ENCODE measurements around the gene ZNF674. TPM values are rescaled to one million over a fixed set of nuclear protein-coding genes. Genes with fewer than 3 reads are reported as not detected.

ZNF674 gene
- total and polyA plus RNA-seq, 2 donors from 2014 or later: 1.4 to 6.3 TPM

GRCh38 chrX:46575586-46575985, 30.4 kb upstream of the ZNF674 start:
- Histone ChIP-seq H3K4me1 (ENCODE audit: control insufficient read depth in 2 of 3, insufficient read depth in 2 of 3, low read depth in 1 of 3, low read length in 3 of 3) (no peaks in the 10 kb centered on the region), H3K9ac (ENCODE audit: low read length in 3 of 3) (no peak overlapping the region), H3K36me3 (ENCODE audit: control insufficient read depth in 2 of 3, insufficient read depth in 3 of 3, low read length in 3 of 3) (no peaks in the 10 kb centered on the region), H3K27me3 (ENCODE audit: control insufficient read depth, insufficient read depth, low read length) (peaks cover 2% of the 10 kb centered on the region), H3K9me3 (ENCODE audit: control insufficient read depth in 2 of 3, insufficient read depth in 1 of 3, low read length in 3 of 3) (no peaks in the 10 kb centered on the region), H3K27ac (ENCODE audit: low read depth in 2 of 2, low read length in 2 of 2) (no peak overlapping the region), H3K4me3 (ENCODE audit: low read length in 3 of 3) (peak overlapping the region; percentile 1 to 59 (median 51))
- FAIRE-seq (no peak), DNase-seq (peak in 1 of 5 donors; percentile 3)
- TF ChIP-seq, protein P1, sequence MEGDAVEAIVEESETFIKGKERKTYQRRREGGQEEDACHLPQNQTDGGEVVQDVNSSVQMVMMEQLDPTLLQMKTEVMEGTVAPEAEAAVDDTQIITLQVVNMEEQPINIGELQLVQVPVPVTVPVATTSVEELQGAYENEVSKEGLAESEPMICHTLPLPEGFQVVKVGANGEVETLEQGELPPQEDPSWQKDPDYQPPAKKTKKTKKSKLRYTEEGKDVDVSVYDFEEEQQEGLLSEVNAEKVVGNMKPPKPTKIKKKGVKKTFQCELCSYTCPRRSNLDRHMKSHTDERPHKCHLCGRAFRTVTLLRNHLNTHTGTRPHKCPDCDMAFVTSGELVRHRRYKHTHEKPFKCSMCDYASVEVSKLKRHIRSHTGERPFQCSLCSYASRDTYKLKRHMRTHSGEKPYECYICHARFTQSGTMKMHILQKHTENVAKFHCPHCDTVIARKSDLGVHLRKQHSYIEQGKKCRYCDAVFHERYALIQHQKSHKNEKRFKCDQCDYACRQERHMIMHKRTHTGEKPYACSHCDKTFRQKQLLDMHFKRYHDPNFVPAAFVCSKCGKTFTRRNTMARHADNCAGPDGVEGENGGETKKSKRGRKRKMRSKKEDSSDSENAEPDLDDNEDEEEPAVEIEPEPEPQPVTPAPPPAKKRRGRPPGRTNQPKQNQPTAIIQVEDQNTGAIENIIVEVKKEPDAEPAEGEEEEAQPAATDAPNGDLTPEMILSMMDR (IDR thresholded peaks at IDR 0.05; ENCODE audit: borderline replicate concordance, extremely low read depth, insufficient read depth): no peak
- intact Hi-C loops (cut with DNase I): no loop called here

DNA sequence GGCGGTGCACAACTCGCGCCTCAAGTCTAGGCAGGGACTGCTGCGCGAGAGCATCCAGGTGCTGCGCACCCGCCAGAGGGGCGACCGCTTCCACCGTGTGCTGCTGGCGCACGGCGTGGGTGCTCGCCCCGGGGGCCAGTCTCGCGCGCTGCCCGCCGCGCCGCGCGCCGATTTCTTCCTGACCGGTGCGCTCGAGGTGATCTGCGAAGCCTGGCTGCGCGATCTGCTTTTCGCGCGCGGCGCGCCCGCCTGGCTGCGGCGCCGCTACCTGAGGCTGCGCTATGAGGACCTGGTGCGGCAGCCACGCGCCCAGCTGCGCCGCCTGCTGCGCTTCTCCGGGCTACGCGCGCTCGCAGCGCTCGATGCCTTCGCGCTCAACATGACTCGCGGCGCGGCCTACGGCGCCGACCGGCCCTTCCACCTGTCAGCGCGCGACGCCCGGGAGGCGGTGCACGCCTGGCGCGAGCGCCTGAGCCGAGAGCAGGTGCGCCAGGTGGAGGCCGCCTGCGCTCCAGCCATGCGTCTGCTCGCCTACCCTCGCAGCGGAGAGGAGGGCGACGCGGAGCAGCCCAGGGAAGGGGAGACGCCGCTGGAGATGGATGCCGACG, 29.7 kb upstream of the ZNF674 start:
- Histone ChIP-seq H3K9me3 (ENCODE audit: control insufficient read depth in 2 of 3, insufficient read depth in 1 of 3, low read length in 3 of 3) (no peaks in the 10 kb centered on the region), H3K27ac (ENCODE audit: low read depth in 2 of 2, low read length in 2 of 2) (no peak overlapping the region), H3K4me1 (ENCODE audit: control insufficient read depth in 2 of 3, insufficient read depth in 2 of 3, low read depth in 1 of 3, low read length in 3 of 3) (no peaks in the 10 kb centered on the region), H3K9ac (ENCODE audit: low read length in 3 of 3) (no peak overlapping the region), H3K4me3 (ENCODE audit: low read length in 3 of 3) (peak overlapping the region in 2 of 3 donors; percentile 51 to 59), H3K36me3 (ENCODE audit: control insufficient read depth in 2 of 3, insufficient read depth in 3 of 3, low read length in 3 of 3) (no peaks in the 10 kb centered on the region), H3K27me3 (ENCODE audit: control insufficient read depth, insufficient read depth, low read length) (peaks cover 2% of the 10 kb centered on the region)
- intact Hi-C loops (cut with DNase I): no loop called here
- FAIRE-seq (no peak), DNase-seq (peak in 4 of 5 donors; percentile 28 to 46 (median 30))
- TF ChIP-seq, protein P1 (IDR thresholded peaks at IDR 0.05; ENCODE audit: borderline replicate concordance, extremely low read depth, insufficient read depth): no peak

DNA sequence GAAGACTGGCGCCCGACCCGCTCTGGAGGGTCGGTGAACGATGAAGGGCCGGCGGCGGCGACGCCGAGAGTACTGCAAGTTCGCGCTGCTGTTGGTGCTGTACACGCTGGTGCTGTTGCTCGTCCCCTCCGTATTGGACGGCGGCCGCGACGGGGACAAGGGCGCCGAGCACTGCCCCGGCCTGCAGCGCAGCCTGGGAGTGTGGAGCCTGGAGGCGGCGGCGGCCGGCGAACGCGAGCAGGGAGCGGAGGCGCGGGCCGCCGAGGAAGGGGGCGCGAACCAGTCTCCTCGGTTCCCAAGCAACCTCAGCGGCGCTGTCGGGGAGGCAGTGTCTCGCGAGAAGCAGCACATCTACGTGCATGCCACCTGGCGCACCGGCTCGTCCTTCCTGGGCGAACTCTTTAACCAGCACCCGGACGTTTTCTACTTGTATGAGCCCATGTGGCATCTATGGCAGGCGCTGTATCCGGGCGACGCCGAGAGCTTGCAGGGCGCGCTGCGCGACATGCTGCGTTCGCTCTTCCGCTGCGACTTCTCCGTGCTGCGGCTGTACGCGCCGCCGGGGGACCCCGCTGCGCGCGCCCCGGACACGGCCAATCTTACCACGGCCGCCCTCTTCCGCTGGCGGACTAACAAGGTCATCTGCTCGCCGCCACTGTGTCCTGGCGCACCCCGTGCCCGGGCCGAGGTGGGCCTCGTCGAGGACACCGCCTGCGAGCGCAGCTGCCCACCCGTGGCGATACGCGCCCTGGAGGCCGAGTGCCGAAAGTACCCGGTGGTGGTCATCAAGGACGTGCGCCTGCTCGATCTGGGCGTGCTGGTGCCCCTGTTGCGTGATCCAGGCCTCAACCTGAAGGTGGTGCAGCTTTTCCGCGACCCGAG, 28.9 kb upstream of the ZNF674 start:
- DNase-seq: peak; percentile 46 to 89 (median 52)

More for the DNA sequence above, 28.9 kb upstream of the ZNF674 start:
- peak overlapping the region; percentile 20 to 56 (median 51) for H3K4me3 ChIP-seq (ENCODE audit: low read length in 3 of 3)
- no peaks in the 10 kb centered on the region for H3K36me3 ChIP-seq (ENCODE audit: control insufficient read depth in 2 of 3, insufficient read depth in 3 of 3, low read length in 3 of 3)
- peaks cover 2% of the 10 kb centered on the region for H3K27me3 ChIP-seq (ENCODE audit: control insufficient read depth, insufficient read depth, low read length)
- no peaks in the 10 kb centered on the region for H3K4me1 ChIP-seq (ENCODE audit: control insufficient read depth in 2 of 3, insufficient read depth in 2 of 3, low read depth in 1 of 3, low read length in 3 of 3)
- H3K9me3 ChIP-seq (ENCODE audit: control insufficient read depth in 2 of 3, insufficient read depth in 1 of 3, low read length in 3 of 3): no peaks in the 10 kb centered on the region
- FAIRE-seq: no peak
- intact Hi-C loops (cut with DNase I): no loop called here
- no peak overlapping the region for H3K27ac ChIP-seq (ENCODE audit: low read depth in 2 of 2, low read length in 2 of 2)
- TF ChIP-seq, protein P1 (IDR thresholded peaks at IDR 0.05; ENCODE audit: borderline replicate concordance, extremely low read depth, insufficient read depth): no peak
- H3K9ac ChIP-seq (ENCODE audit: low read length in 3 of 3): no peak overlapping the region
